ENCODE data around the gene PCDHGC3.

The PCDHGC3 gene

DNA sequence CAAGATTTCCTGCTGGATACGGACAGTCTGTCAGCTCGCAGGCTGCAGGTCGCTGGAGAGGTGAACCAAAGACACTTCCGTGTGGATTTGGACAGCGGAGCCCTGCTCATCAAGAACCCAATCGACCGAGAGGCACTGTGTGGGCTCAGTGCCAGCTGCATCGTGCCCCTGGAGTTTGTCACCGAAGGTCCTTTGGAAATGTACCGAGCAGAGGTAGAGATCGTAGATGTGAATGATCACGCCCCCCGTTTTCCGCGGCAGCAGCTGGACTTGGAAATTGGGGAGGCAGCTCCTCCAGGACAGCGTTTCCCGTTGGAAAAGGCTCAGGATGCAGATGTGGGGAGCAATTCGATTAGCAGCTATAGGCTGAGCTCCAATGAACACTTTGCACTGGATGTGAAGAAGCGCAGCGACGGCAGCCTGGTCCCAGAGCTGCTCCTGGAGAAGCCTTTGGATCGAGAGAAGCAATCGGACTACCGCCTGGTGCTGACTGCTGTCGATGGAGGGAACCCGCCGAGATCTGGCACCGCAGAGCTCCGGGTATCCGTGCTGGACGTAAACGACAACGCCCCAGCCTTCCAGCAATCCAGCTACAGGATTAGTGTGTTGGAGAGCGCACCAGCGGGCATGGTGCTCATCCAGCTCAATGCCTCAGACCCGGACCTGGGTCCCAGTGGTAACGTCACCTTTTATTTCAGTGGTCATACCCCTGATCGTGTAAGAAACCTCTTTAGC, 9.7 kb downstream of the PCDHGC3 start:
- DNase-seq (ENCODE audit: low spot score) = no peak

DNA sequence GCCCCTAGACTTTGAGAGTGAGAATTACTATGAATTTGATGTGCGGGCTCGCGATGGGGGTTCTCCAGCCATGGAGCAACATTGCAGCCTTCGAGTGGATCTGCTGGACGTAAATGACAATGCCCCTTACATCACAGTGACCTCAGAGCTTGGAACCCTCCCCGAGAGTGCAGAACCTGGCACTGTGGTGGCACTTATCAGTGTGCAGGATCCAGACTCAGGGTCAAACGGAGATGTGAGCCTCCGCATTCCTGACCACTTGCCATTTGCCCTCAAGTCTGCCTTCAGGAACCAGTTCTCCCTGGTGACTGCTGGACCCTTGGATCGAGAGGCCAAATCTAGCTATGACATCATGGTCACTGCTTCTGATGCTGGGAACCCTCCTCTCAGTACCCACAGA, 10.3 kb downstream of the PCDHGC3 start:
- no peak for DNase-seq (ENCODE audit: low spot score)

DNA sequence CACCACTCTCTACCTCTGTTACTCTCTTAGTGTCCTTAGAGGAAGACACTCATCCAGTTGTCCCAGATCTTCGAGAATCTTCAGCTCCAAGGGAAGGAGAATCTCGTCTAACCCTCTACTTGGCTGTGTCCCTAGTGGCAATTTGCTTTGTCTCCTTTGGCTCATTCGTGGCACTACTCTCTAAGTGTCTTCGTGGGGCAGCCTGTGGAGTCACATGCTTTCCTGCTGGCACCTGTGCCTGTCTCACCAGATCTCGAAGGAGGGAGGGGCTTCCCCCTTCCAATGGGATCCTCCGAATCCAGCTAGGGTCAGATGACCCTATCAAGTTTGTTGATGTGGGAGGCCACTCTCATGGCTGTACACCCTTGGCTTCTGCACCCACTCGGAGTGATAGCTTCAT, 11.4 kb downstream of the PCDHGC3 start:
- DNase-seq (ENCODE audit: low spot score) = no peak

DNA sequence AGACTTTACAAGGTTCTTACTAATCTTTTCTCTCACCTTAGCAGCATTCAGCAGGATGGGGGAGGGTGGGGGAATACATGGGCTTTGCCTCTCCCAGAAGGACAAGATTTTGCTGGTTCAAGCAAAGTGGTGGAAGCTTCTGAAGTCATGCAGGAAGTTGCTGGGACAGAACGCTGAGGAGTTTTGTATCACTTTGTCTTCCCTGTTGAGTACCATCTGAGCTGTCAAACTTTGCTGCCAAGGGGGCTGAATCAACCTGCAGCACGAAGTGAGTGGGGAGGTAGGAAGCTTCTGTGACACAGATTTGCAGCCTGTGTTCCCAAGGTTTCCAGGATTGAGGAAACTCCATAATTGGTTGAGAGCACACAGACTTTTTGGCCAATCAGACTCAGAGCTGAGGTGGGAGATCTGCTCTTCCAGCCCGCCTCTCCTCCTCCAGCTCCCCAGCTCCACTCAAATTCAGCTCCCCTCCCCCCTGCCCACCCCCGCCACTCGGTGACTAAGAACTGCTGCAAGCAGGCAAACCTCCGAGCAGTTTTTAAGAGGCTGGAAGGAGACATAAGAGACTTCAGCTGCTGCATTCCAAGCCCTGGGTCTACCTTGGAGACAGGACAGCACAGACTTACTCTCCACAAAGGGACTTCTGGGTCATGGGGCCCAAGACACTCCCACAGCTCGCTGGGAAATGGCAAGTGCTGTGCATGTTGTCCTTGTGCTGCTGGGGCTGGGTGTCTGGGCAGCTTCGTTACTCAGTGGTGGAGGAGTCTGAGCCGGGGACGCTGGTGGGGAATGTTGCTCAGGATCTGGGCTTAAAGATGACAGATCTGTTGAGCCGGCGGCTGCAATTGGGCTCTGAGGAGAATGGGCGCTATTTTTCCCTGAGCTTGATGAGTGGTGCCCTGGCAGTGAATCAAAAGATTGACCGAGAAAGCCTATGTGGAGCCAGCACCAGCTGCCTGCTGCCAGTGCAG, 13.1 kb downstream of the PCDHGC3 start, which contains the start of gene PCDHGC5:
TSS of gene PCDHGC5 (plus strand) at position 491 of the 971 bp plus-strand sequence. CDS start at position 651, 160 bp downstream.
- DNase-seq (ENCODE audit: low spot score) = peak; percentile 88

DNA sequence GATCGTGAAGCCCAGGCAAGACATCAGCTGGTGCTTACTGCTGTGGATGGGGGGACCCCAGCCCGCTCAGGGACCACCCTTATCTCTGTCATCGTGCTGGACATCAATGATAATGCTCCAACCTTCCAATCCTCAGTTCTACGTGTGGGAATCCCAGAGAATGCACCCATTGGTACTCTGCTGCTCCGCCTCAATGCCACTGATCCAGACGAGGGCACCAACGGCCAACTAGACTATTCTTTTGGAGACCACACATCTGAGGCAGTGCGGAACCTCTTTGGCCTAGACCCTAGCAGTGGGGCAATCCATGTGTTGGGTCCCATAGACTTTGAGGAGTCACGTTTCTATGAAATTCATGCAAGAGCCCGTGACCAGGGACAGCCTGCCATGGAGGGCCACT, 14.1 kb downstream of the PCDHGC3 start:
- no peak for DNase-seq (ENCODE audit: low spot score)

DNA sequence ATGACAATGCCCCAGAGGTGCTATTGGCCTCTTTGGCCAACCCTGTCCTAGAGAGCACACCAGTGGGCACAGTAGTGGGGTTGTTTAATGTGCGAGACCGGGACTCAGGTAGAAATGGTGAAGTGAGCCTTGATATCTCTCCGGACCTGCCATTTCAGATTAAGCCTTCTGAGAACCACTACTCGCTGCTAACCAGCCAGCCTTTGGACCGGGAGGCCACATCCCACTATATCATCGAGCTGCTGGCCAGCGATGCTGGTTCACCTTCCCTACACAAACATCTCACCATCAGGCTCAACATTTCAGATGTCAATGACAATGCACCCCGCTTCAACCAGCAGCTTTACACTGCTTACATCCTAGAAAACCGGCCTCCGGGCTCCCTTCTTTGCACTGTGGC, 14.5 kb downstream of the PCDHGC3 start:
- no peak for DNase-seq (ENCODE audit: low spot score)

DNA sequence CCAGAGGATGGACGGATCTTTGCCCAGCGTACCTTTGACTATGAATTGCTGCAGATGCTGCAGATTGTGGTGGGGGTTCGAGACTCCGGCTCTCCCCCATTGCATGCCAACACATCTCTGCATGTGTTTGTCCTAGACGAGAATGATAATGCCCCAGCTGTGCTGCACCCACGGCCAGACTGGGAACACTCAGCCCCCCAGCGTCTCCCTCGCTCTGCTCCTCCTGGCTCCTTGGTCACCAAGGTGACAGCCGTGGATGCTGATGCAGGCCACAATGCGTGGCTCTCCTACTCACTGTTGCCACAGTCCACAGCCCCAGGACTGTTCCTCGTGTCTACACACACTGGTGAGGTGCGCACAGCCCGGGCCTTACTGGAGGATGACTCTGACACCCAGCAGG, 15.0 kb downstream of the PCDHGC3 start:
- DNase-seq (ENCODE audit: low spot score) = no peak

DNA sequence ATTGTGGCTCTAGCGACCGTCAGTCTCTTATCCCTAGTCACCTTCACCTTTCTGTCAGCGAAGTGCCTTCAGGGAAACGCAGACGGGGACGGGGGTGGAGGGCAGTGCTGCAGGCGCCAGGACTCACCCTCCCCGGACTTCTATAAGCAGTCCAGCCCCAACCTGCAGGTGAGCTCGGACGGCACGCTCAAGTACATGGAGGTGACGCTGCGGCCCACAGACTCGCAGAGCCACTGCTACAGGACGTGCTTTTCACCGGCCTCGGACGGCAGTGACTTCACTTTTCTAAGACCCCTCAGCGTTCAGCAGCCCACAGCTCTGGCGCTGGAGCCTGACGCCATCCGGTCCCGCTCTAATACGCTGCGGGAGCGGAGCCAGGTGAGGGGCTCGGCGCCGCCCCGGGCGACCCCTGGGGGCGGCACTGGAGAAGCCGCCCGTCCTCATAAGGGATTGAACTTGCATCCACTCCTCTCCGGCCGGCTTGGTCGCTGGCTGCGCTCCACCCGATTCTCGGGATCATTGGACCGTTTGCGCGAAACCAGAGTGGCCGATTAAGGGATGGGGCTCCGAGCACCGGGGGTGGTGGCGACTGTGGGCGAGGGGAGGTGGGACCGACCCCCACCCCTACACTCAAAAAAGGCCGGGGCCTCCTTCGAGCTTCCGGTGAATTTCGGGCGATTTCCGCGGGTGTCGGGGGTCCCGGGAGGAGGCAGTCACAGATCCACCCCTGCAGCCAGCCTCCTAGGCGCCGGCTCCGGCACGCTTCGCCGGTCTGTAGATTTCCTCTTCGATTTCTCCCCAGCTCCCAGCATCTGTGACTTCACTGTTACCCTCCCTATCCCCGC, 15.8 kb downstream of the PCDHGC3 start:
- no peak for DNase-seq (ENCODE audit: low spot score)

DNA sequence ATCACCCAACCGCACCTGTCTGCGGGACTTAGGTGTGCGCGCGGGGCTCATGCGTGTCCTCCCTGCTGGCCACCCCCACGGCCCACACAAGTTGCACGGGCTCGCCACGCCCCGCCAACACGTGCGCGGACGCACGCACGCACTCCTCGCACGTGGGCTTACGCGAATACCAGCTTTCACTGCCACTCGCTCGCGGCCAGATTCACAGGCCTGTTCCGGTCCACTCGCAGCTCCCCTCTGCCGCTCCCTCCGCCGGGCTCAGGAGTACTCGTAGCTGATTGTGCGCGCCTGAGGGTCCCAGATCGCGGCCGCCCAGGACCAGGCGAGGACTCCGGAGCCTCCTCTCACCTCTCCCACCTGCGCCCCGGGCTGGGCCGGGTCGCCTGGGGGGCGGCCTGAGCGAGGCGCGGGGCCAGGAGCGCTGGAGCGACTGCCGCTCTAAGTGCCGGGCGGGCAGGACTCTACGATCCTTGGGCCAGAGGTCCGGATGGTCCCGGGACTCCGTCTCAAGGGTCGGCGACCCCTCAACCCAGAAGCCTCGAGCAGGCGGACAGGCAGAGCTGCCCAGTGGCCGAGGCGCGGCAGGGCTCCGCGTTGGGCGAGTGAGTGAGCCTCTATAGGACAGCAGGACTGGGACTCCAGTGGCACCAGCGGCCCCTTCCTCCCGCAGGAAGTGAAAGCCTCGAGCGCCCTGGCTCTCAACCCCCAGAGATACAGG, 16.6 kb downstream of the PCDHGC3 start:
- DNase-seq (ENCODE audit: low spot score) = no peak

DNA sequence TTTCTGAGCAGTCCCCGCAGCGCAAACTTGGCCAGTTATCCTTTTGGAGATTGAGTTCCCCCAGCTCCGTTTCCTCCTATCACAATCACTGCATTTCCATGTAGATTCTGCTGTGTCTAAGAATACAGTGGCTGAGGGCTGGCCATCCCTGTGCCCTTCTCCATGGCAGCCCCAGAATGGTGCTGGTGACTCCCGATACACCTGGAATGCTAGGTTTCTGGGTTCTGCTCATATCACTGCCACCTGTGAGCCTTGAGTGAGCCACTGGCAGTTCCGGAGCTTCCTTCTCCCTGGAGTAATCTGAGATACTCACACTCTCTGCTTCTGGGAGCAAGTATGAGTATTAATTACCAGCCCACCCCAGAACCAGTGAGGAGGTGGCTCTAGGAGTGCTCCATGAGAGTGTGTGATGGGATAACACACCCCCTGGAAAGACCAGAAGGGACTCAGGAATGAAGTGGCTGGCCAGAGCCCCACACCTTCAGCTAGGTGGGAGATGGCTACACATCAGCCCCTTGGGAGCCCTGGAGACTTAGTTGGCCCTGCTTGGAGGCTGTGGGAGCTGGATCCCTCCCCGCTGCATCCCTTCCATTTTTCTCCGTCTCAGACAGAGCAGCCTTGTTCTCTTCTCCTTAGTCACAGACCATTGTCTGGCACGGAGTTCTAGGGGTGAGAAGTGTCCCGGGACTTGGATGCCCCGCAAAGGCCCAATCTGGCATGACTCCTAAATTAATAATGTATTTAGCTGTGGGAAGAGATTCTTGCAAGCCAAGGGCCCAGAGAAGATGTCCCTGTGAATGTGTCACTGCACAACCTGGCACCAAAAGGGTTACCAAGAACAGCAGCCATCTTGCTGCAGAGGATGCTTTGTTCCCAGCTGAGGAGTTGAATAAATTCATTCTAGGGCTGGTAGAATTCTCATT, 18.0 kb downstream of the PCDHGC3 start:
- DNase-seq (ENCODE audit: low spot score) = peak; percentile 61

DNA sequence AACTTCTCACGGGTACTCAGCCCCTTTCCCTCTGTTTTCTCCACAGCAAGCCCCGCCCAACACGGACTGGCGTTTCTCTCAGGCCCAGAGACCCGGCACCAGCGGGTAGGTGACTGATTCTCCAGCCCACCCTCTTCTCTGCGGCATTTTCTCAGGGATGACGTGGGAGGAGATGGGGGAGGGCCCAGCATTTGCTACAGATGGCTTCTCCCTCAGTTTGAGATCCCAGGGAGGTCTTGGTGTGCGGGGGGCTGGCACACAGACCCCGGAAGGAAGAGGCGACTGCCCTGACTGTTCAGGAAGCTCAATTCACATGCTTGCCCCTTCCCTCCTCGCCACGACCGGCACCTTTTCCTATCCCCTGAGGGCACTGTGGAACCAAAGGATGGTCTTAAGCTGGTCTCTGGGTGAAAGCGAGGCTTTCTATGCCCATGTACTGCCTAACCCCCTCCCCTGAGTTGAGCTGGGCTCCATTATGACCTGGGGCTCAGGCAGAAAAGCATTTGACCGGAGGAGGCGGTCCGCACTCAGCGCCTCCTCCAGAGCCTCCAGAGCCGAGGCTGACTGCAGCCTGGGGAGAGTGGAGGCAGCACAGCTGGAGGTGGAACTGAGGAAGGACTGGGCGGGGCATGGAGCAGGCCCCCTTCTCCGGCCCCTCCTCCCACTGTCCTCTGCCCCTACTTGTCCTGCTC, 19.1 kb downstream of the PCDHGC3 start:
- no peak for DNase-seq (ENCODE audit: low spot score)

DNA sequence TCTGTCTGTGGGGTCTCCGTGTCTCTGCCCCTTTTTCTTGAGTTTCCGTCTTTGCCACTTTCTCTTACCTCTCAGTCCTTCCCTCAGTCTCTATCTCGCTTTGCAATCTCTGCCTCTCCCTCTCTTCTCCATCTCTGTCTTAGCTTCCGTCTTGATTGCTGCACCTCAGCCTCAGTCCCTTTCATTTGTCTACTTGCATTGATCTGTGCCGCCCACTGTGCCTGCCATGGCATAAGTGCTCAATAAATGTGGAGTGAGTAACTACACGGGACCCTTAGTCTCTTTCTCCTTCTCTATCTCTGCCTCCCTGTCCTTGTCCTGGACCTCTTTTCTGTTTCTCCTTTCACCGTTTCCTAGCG, 19.7 kb downstream of the PCDHGC3 start:
- DNase-seq (ENCODE audit: low spot score) = no peak

DNA sequence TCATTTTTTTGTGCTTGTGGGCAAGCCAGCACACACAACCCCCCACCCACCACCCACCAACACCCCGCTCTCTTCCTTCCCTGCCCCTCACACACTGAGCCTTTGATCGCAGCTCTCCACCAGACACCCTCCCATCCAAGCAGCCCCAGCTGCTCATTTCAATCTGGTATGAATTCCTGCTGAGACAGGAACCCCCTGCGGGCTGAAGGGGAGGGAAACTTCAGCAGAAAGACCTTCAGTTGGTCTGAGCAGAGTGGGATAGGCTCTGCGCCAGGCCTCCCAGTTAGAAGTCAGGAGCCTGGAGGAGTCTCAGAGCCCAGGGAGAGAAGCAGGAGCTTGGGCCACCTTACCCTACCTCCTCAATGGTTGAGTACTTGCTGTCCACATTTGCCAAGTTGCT, 20.3 kb downstream of the PCDHGC3 start:
- no peak for DNase-seq (ENCODE audit: low spot score)

DNA sequence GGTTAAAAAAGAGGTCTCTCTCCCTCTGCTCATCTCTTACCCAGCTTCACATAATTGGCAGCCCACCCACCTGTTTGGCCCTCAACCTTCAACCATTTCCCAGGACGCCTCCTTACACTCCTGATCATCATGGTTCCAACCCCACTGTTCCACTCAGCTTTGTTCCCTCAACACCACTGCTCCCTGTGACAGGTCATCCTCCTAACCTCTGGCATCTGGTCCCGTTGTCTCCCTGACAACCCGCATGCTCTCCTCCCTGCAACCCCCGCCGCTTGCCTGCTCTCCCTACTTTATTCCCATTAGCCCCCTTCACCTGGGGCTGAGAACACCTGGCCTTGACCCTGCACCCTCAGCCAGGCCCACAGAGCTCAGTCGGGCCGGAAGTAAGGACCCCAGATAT, 26.0 kb downstream of the PCDHGC3 start:
- DNase-seq (ENCODE audit: low spot score) = no peak

DNA sequence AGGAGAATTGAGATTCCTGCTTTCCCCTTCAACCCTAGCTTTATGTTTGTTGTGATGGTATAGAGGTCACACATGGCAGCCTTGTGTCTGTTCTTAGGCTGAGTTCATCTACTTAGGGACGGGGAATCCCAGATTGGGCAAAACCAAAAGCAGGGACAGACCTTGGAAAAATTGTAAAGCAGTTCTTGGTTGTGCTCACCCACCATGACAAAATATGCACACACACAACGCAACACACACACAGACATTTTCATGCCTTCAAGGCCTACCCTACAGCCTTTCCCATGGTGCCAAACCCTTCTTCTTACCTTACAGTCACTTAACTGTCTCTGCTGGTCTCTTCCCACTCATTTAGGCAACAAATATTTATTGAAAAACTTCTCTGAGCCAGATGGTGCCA, 27.9 kb downstream of the PCDHGC3 start:
- DNase-seq (ENCODE audit: low spot score) = no peak

DNA sequence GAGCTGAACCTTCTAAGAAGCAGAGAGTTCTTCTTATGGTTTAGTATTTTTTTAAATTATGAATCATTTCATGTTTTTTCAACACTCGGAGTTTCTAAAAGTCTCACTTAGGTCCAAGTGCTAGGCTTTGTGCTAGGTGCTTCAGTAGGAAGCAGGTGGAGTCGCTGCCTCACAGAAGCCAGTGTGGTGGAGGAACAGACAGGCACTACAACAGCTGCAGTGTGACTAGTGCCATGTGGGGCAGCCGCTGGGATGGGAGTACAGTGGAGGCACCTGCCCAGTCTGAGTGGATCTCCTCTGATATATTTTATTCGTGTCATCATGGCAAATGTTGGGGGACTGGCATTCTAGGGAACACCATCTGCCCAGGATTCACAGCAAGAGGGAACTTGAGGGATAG, 28.4 kb downstream of the PCDHGC3 start:
- DNase-seq (ENCODE audit: low spot score) = no peak

DNA sequence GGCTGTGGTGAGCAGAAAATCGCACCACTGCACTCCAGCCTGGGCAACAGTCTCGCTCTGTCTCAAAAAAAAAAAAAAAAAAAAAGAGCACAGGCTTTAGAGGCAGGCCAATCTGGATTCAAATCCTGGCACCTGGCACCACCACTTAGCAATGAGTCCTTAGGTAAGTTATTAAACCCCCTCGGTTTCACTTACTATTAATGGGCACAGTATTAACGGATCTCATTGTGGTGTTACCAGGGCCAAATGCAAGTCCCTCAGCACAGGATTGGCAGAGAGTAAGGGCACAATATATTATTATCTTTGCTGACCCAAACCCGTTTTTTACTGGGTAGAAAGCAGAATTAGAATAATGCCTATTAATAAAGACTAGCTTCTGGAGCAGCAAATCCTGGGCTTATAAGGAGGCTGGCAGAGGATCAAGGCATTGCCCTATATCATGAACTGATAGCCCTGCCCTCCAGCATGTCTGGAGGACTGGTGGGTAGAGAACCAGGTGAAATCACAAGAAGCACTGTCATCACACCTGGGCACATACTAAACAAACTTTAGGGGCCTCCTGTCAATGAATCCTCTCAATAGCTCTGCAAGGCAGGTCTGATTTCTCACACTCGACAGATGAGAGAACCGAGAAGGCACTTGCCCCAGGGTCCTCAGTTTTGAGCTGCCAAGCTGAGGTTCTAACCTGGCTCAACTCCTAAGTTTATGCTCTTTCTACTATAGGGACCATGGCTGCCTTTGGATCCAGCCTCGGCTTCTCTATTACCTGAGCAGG, 30.8 kb downstream of the PCDHGC3 start:
- no peak for DNase-seq (ENCODE audit: low spot score)

DNA sequence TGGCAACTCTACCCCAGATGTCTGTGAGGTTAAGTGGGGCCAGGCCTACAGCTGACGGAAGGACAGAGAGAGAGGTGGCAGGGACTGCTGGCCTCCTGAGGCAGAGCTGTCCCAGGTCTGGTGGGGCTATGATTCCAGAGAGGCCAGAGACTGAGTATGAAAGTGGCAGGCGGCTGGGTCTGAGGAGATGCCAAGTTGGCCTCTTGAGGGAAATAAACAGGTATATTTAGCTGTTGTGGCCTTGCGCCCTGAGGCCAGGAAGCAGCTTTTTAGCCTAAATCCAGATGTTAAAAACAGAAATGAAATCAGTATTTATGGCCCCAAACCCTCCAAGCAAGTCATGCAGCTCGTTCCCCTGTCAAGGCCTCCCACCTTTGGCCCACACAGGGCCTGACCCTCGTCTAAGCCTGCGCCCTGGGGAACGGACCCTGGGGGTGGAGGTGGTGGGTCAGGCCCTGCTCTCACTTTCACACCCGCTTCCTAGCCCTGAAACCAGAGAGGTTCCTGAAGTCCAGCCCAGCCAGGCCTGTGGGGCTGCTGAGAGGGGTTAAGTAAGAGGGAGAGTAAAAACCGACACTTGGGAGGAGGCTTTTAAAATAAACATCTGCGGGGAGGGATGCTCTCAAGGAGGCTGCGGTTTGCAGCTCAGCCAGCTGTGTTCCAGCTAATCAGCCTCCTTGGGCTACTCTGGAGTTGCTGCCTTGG, 31.8 kb downstream of the PCDHGC3 start:
- DNase-seq (ENCODE audit: low spot score) = peak; percentile 83

DNA sequence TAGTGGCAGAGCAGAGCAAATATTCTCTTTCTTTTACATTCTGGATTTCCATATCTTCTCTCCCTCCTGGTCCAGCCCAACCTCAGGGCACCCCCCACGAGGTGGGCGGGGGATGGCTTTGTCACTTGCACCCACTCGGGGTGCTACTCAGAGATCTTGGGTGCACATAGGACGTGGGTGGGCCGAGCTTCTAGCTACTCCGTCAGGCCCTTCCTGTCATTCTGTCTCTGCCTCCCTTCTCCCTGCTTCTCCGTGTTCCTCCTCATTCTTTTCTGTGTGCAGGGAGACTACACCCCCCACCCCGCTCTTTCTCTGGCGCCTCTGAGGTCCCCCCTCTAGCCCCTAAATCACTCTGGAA, 32.7 kb downstream of the PCDHGC3 start:
- no peak for DNase-seq (ENCODE audit: low spot score)
